Neuronal stem cell (in vitro differentiated cells): Measurements from ENCODE around the gene ATP6V1F.

Experiments
- DNase-seq: peaks from one replicate; pipeline ENCODE4 v3.0.0-alpha.2; 2013; ENCODE audit warnings: low spot score
- H2AFZ ChIP-seq: one replicate; pipeline ENCODE4 v1.6.1; 2013; ENCODE audit warnings: mild to moderate bottlenecking, low read length, inconsistent platforms
- H2AK5ac ChIP-seq: 2 replicates; pipeline ENCODE4 v1.6.1; 2013; ENCODE audit warnings: low read depth, mild to moderate bottlenecking, inconsistent platforms, low read length, moderate library complexity, mixed read lengths
- H2BK120ac ChIP-seq: 2 replicates; pipeline ENCODE4 v1.6.1; 2013; ENCODE audit warnings: low read depth, mild to moderate bottlenecking, inconsistent platforms, low read length, moderate library complexity, mixed read lengths
- H2BK12ac ChIP-seq: one replicate; pipeline ENCODE4 v1.6.1; 2013; ENCODE audit warnings: low read length, inconsistent platforms
- H2BK15ac ChIP-seq: 2 replicates; pipeline ENCODE4 v1.6.1; 2013; ENCODE audit warnings: mild to moderate bottlenecking, low read length, inconsistent platforms, mixed read lengths
- H2BK5ac ChIP-seq: one replicate; pipeline ENCODE4 v1.6.1; 2013; ENCODE audit warnings: inconsistent platforms, mild to moderate bottlenecking, low read length, moderate library complexity
- H3K14ac ChIP-seq: one replicate; pipeline ENCODE4 v1.6.1; 2013; ENCODE audit warnings: low read length, inconsistent platforms
- H3K18ac ChIP-seq: 2 replicates; pipeline ENCODE4 v1.6.1; 2013; ENCODE audit warnings: low read length, inconsistent platforms
- H3K23ac ChIP-seq: 2 replicates; pipeline ENCODE4 v1.6.1; 2013; ENCODE audit warnings: low read depth, mild to moderate bottlenecking, mixed read lengths, low read length, inconsistent platforms; ENCODE audit not compliant: poor library complexity
- H3K27ac ChIP-seq: replicated peaks from 3 replicates; pipeline ENCODE4 v1.5.1; 2013; ENCODE audit warnings: low read length, inconsistent platforms
- H3K27me3 ChIP-seq, 3 experiments: 2 replicates each; pipeline ENCODE4 v1.6.1; 2013; ENCODE audit warnings: low read length in 3 of 3, mild to moderate bottlenecking in 2 of 3, inconsistent platforms in 1 of 3, low read depth in 1 of 3, mixed read lengths in 1 of 3, moderate library complexity in 1 of 3; ENCODE audit not compliant: control insufficient read depth in 3 of 3, insufficient read depth in 3 of 3
- H3K36me3 ChIP-seq, 2 donors: replicated peaks in 1 of 2; 2 replicates each; pipeline ENCODE4 v1.6.1; 2013; ENCODE audit warnings: low read length in 2 of 2; ENCODE audit not compliant: control insufficient read depth in 2 of 2, insufficient read depth in 2 of 2
- H3K4ac ChIP-seq: 2 replicates; pipeline ENCODE4 v1.6.1; 2013; ENCODE audit warnings: inconsistent platforms, mild to moderate bottlenecking, low read length, moderate library complexity
- H3K4me1 ChIP-seq, 2 donors: 1 replicate in 1 of 2; 2 replicates in 1 of 2; pipeline ENCODE4 v1.6.1; 2013; ENCODE audit warnings: low read length in 2 of 2, low read depth in 1 of 2; ENCODE audit not compliant: control insufficient read depth in 2 of 2, insufficient read depth in 1 of 2
- H3K4me2 ChIP-seq: one replicate; pipeline ENCODE4 v1.6.1; 2013; ENCODE audit warnings: mild to moderate bottlenecking, low read length, inconsistent platforms; ENCODE audit not compliant: insufficient read depth, poor library complexity, severe bottlenecking
- H3K4me3 ChIP-seq, 2 donors: 2 replicates each; pipeline ENCODE4 v1.5.1; 2013; ENCODE audit warnings: low read length in 2 of 2, mild to moderate bottlenecking in 2 of 2, inconsistent platforms in 1 of 2, moderate library complexity in 1 of 2
- H3K79me1 ChIP-seq: one replicate; pipeline ENCODE4 v1.6.1; 2013; ENCODE audit warnings: low read depth, mild to moderate bottlenecking, inconsistent platforms, low read length, moderate library complexity
- H3K9ac ChIP-seq: one replicate; pipeline ENCODE4 v1.6.1; 2013; ENCODE audit warnings: mild to moderate bottlenecking, low read depth, low read length, inconsistent platforms; ENCODE audit not compliant: poor library complexity
- H3K9me3 ChIP-seq, 2 donors: replicated peaks in 1 of 2; 2 replicates each; pipeline versions ENCODE3 to v1.6.1; 2013; ENCODE audit warnings: low read length in 2 of 2, mild to moderate bottlenecking in 2 of 2, inconsistent platforms in 1 of 2, low read depth in 1 of 2, mixed read lengths in 1 of 2, moderate library complexity in 1 of 2; ENCODE audit not compliant: control insufficient read depth in 2 of 2, insufficient read depth in 1 of 2
- H4K8ac ChIP-seq: one replicate; pipeline ENCODE4 v1.6.1; 2013; ENCODE audit warnings: low read depth, mild to moderate bottlenecking, inconsistent platforms, low read length, moderate library complexity
- H4K91ac ChIP-seq: one replicate; pipeline ENCODE4 v1.6.1; 2013; ENCODE audit warnings: low read length, low read depth, mild to moderate bottlenecking, inconsistent platforms; ENCODE audit not compliant: poor library complexity
- WGBS, 2 donors: extraction: QIAGEN DNeasy Blood & Tissue Kit; methylation state at CpG; one replicate each; pipeline ENCODE4 v1.1.7; 2013; ENCODE audit warnings: missing lambda C conversion rate in 2 of 2, mixed read lengths in 1 of 2; ENCODE audit not compliant: insufficient read length in 2 of 2, insufficient replicate concordance in 1 of 2; ENCODE audit errors: extremely low coverage in 2 of 2; 5-methylcytosine and 5-hydroxymethylcytosine counted together

Gene ATP6V1F

GRCh38 chr7:128904381-128905197, 41.9 kb downstream of the ATP6V1F start:
- H3K27ac ChIP-seq, result no peak overlapping the region
- H2BK5ac ChIP-seq, result no peak overlapping the region
- no peak overlapping the region for H3K4me3 ChIP-seq
- no peaks in the 10 kb centered on the region for H3K79me1 ChIP-seq
- no CpG with 5 or more reads among the region's 8 CpGs for WGBS, 2 donors
- DNase-seq, result no peak
- no peak overlapping the region for H3K9ac ChIP-seq
- peak overlapping the region; percentile 40 for H3K23ac ChIP-seq
- no peak overlapping the region for H4K8ac ChIP-seq
- peaks cover 0 to 3% of the 10 kb centered on the region in 2 donors for H3K9me3 ChIP-seq
- no peak overlapping the region for H3K4ac ChIP-seq
- H2BK12ac ChIP-seq, result peak overlapping the region; percentile 87
- H3K36me3 ChIP-seq, result no peaks in the 10 kb centered on the region
- no peak overlapping the region for H2AFZ ChIP-seq
- peak overlapping the region; percentile 87 for H3K18ac ChIP-seq
- H3K14ac ChIP-seq, result no peak overlapping the region
- no peak overlapping the region for H2BK120ac ChIP-seq
- no peak overlapping the region for H4K91ac ChIP-seq
- H2BK15ac ChIP-seq, result no peak overlapping the region
- H3K4me1 ChIP-seq, result peaks cover 7 to 8% of the 10 kb centered on the region in 2 donors
- peaks cover 0 to 26% (median under 1%) of the 10 kb centered on the region in 3 experiments for H3K27me3 ChIP-seq
- H2AK5ac ChIP-seq, result peak overlapping the region; percentile 20
- no peak overlapping the region for H3K4me2 ChIP-seq

GRCh38 chr7:128906001-128906765, 43.5 kb downstream of the ATP6V1F start:
- Histone ChIP-seq H3K27me3 (peaks cover 0 to 42% (median 13%) of the 10 kb centered on the region in 3 experiments), H3K4me3 (no peak overlapping the region), H3K4me2 (no peak overlapping the region), H2AFZ (no peak overlapping the region), H3K79me1 (no peaks in the 10 kb centered on the region), H2BK120ac (no peak overlapping the region), H3K4ac (no peak overlapping the region), H2BK12ac (no peak overlapping the region), H3K27ac (no peak overlapping the region), H3K4me1 (peaks cover 11 to 13% of the 10 kb centered on the region in 2 donors), H3K14ac (no peak overlapping the region), H3K9me3 (no peaks in the 10 kb centered on the region), H3K36me3 (no peaks in the 10 kb centered on the region), H2AK5ac (no peak overlapping the region), H2BK15ac (no peak overlapping the region), H3K18ac (no peak overlapping the region), H3K9ac (no peak overlapping the region), H3K23ac (peak overlapping the region; percentile 16), H4K91ac (no peak overlapping the region), H2BK5ac (no peak overlapping the region), H4K8ac (no peak overlapping the region)
- no peak for DNase-seq
- no CpG with 5 or more reads among the region's 5 CpGs for WGBS, 2 donors

- Histone ChIP-seq H2AK5ac (no peak overlapping the region), H3K4me1 (peaks cover 16% of the 10 kb centered on the region in 2 donors), H3K4ac (no peak overlapping the region), H3K9me3 (no peaks in the 10 kb centered on the region), H3K4me2 (no peak overlapping the region), H3K9ac (peak overlapping the region; percentile 24), H3K27me3 (peaks cover 0 to 50% (median 15%) of the 10 kb centered on the region in 3 experiments), H3K79me1 (no peaks in the 10 kb centered on the region), H3K18ac (peak overlapping the region; percentile 23), H4K91ac (no peak overlapping the region), H3K23ac (no peak overlapping the region), H2BK15ac (no peak overlapping the region), H3K14ac (no peak overlapping the region), H2BK12ac (no peak overlapping the region), H2BK5ac (no peak overlapping the region), H2BK120ac (no peak overlapping the region), H4K8ac (no peak overlapping the region), H3K4me3 (no peak overlapping the region), H3K36me3 (no peaks in the 10 kb centered on the region), H2AFZ (no peak overlapping the region), H3K27ac (no peak overlapping the region)
- WGBS, 2 donors, result no CpG with 5 or more reads among the region's 19 CpGs
- no peak for DNase-seq
Observed at GRCh38 chr7:128906766-128907559, 44.3 kb downstream of the ATP6V1F start.
